Transverse colon (tissue), 4 donors: Measurements from ENCODE around the gene FGD3.

Source experiments
- EP300 ChIP-seq: sonication (generic); formaldehyde crosslinking; IDR thresholded peaks from one replicate; pipeline ENCODE4 v1.6.1; 2017; ENCODE audit warnings: antibody characterized with exemption, low read depth
- POLR2A ChIP-seq: fragments of 450-650 bp; IDR thresholded peaks from one replicate; pipeline ENCODE4 v1.6.1; 2016; ENCODE audit warnings: antibody characterized with exemption, mild to moderate bottlenecking, moderate library complexity
- POLR2AphosphoS5 ChIP-seq, 3 donors: sonication (generic); formaldehyde crosslinking; IDR thresholded peaks; one replicate each; pipeline ENCODE4 v1.6.1; 2016; ENCODE audit warnings: antibody characterized with exemption in 3 of 3
- TF ChIP-seq, protein P1 (sequence below), 5 experiments: fragments of 200-600 bp in 3 of 5; fragments of 450-650 bp in 2 of 5; sonication (generic) in 3 of 5; IDR thresholded peaks; 1 replicate in 2 of 5; 2 replicates in 3 of 5; pipeline ENCODE4 v1.5.1; 2016 to 2017; ENCODE audit warnings: antibody characterized with exemption in 5 of 5, inconsistent platforms in 3 of 5, mild to moderate bottlenecking in 2 of 5, moderate library complexity in 1 of 5

DNA sequence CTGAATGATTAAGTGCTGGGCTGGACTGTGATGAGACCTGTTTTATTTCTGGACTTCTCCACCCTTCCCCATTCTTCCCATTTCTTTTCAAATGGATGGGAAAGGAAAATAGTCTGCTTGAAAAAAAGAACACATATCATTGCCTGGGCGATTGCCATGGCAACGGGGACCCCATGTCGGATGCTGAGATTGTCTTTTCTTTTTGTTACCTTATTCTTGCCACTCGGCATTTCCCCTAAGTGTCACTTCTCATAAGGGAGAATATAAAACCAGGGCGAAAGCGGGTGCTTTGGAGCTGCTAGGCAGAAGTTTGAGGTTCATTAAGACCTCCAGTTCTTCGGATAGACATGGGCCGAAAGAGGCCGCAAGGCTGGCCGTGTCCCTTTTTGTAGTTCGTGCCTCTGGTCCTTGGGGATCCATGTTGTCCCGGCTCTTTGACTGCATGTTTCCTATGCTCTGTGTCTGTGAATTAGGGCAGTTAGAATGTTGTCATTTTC is 763 bp downstream of the FGD3 start:
- TF ChIP-seq, protein P1, sequence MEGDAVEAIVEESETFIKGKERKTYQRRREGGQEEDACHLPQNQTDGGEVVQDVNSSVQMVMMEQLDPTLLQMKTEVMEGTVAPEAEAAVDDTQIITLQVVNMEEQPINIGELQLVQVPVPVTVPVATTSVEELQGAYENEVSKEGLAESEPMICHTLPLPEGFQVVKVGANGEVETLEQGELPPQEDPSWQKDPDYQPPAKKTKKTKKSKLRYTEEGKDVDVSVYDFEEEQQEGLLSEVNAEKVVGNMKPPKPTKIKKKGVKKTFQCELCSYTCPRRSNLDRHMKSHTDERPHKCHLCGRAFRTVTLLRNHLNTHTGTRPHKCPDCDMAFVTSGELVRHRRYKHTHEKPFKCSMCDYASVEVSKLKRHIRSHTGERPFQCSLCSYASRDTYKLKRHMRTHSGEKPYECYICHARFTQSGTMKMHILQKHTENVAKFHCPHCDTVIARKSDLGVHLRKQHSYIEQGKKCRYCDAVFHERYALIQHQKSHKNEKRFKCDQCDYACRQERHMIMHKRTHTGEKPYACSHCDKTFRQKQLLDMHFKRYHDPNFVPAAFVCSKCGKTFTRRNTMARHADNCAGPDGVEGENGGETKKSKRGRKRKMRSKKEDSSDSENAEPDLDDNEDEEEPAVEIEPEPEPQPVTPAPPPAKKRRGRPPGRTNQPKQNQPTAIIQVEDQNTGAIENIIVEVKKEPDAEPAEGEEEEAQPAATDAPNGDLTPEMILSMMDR (IDR thresholded peaks at IDR 0.05) = no peak
- TF ChIP-seq POLR2A (no peak), POLR2AphosphoS5 (IDR thresholded peaks at IDR 0.05) (no peak), EP300 (no peak)
